ENCODE results near the gene DENND6B.

DENND6B gene

GRCh38 chr22:50343541-50343935 is 16.7 kb upstream of the DENND6B start:
- Histone ChIP-seq H3K9me3 (ENCODE audit: low read length) (no peaks in the 10 kb centered on the region), H3K4me2 (ENCODE audit: low read length) (peak overlapping the region; percentile 75), H3K36me3 (ENCODE audit: insufficient read depth, low read length) (peaks cover 17% of the 10 kb centered on the region), H3K4me3 (ENCODE audit: low read depth, low read length, poor library complexity, severe bottlenecking) (peak overlapping the region; percentile 99), H3K79me2 (ENCODE audit: insufficient read depth, low read length) (peaks cover 23% of the 10 kb centered on the region), H3K27me3 (ENCODE audit: insufficient read depth, low read length) (no peaks in the 10 kb centered on the region), H3F3A (ENCODE audit: insufficient read depth, low read length) (peaks cover 5% of the 10 kb centered on the region; the same call in 1 of the 2 replicates), H3K9ac (ENCODE audit: low read length) (peak overlapping the region; percentile 99), H4K20me1 (ENCODE audit: insufficient read depth, low read length) (no peaks in the 10 kb centered on the region), H3K4me1 (ENCODE audit: insufficient read depth, low read length, severe bottlenecking) (peaks cover 20% of the 10 kb centered on the region), H3K9me2 (ENCODE audit: low read depth, low read length) (no peaks in the 10 kb centered on the region), H3K27ac (ENCODE audit: low read depth, low read length, poor library complexity, severe bottlenecking) (peak overlapping the region; percentile 69), H2AFZ (ENCODE audit: low read length) (no peak overlapping the region)
- TF ChIP-seq CTCF (IDR thresholded peaks at IDR 0.05; ENCODE audit: low read length) = no peak
- no peak for TF ChIP-seq EZH2 (IDR thresholded peaks at IDR 0.05; ENCODE audit: borderline replicate concordance, low read length)

GRCh38 chr22:50342651-50343540 is 16.1 kb upstream of the DENND6B start, which contains the start of gene PPP6R2:
TSS of gene PPP6R2 (plus strand) at chr22:50343327. CDS start at chr22:50393909, 50,582 bp downstream.
- Histone ChIP-seq H3F3A (ENCODE audit: insufficient read depth, low read length) (peaks cover 5% of the 10 kb centered on the region; the same call in 1 of the 2 replicates), H3K4me2 (ENCODE audit: low read length) (peak within 1 kb of the TSS; percentile 100), H3K36me3 (ENCODE audit: insufficient read depth, low read length) (peaks cover 15% of the 10 kb centered on the region; the same call in 1 of the 2 replicates), H4K20me1 (ENCODE audit: insufficient read depth, low read length) (no peaks in the 10 kb centered on the region), H3K9me3 (ENCODE audit: low read length) (no peaks in the 10 kb centered on the region), H3K4me3 (ENCODE audit: low read depth, low read length, poor library complexity, severe bottlenecking) (peak within 1 kb of the TSS; percentile 99), H2AFZ (ENCODE audit: low read length) (peak within 1 kb of the TSS; percentile 79; the same call in 1 of the 2 replicates), H3K27me3 (ENCODE audit: insufficient read depth, low read length) (no peaks in the 10 kb centered on the region), H3K9ac (ENCODE audit: low read length) (peak within 1 kb of the TSS; percentile 99), H3K79me2 (ENCODE audit: insufficient read depth, low read length) (peaks cover 17% of the 10 kb centered on the region), H3K4me1 (ENCODE audit: insufficient read depth, low read length, severe bottlenecking) (peaks cover 20% of the 10 kb centered on the region), H3K27ac (ENCODE audit: low read depth, low read length, poor library complexity, severe bottlenecking) (peak within 1 kb of the TSS; percentile 89), H3K9me2 (ENCODE audit: low read depth, low read length) (no peaks in the 10 kb centered on the region)
- TF ChIP-seq EZH2 (IDR thresholded peaks at IDR 0.05; ENCODE audit: borderline replicate concordance, low read length) = no peak
- TF ChIP-seq CTCF (IDR thresholded peaks at IDR 0.05; ENCODE audit: low read length) = no peak; the same call in 1 of the 2 replicates

GRCh38 chr22:50341977-50342650 is 15.3 kb upstream of the DENND6B start:
- Histone ChIP-seq H3K4me2 (ENCODE audit: low read length) (peak overlapping the region; percentile 100), H3K4me3 (ENCODE audit: low read depth, low read length, poor library complexity, severe bottlenecking) (peak overlapping the region; percentile 99), H3F3A (ENCODE audit: insufficient read depth, low read length) (peaks cover 5% of the 10 kb centered on the region; the same call in 1 of the 2 replicates), H3K9me2 (ENCODE audit: low read depth, low read length) (no peaks in the 10 kb centered on the region), H2AFZ (ENCODE audit: low read length) (0 out of 2 replicates have a peak overlapping the region, but pooled peaks have one; percentile 79), H3K27me3 (ENCODE audit: insufficient read depth, low read length) (no peaks in the 10 kb centered on the region), H3K4me1 (ENCODE audit: insufficient read depth, low read length, severe bottlenecking) (peaks cover 20% of the 10 kb centered on the region), H3K27ac (ENCODE audit: low read depth, low read length, poor library complexity, severe bottlenecking) (peak overlapping the region; percentile 89), H3K36me3 (ENCODE audit: insufficient read depth, low read length) (peaks cover 7% of the 10 kb centered on the region; the same call in 1 of the 2 replicates), H4K20me1 (ENCODE audit: insufficient read depth, low read length) (no peaks in the 10 kb centered on the region), H3K9ac (ENCODE audit: low read length) (peak overlapping the region; percentile 87), H3K79me2 (ENCODE audit: insufficient read depth, low read length) (peaks cover 9% of the 10 kb centered on the region), H3K9me3 (ENCODE audit: low read length) (no peaks in the 10 kb centered on the region)
- TF ChIP-seq EZH2 (IDR thresholded peaks at IDR 0.05; ENCODE audit: borderline replicate concordance, low read length) (no peak), CTCF (IDR thresholded peaks at IDR 0.05; ENCODE audit: low read length) (peak; percentile 94)
